DND-41 (cell line): ENCODE data around the gene SOX12.
A peak's percentile ranks its signal among the peaks of the same experiment; 100 is the strongest.

Source experiments
- ATAC-seq: fragments of 200-7000 bp; cut with Tn5 transposase; 3 replicates; pipeline ENCODE4 v1.9.1; 2021; ENCODE audit warnings: low read depth; ENCODE audit not compliant: insufficient read depth
- DNase-seq: peaks from one replicate; pipeline ENCODE4 v3.0.0-alpha.2; 2020
- H2AFZ ChIP-seq: 2 replicates; pipeline ENCODE4 v1.6.0; 2012; ENCODE audit warnings: low read depth, low read length
- H3K27ac ChIP-seq: 2 replicates; pipeline ENCODE4 v1.5.1; 2012; ENCODE audit warnings: low read length, inconsistent platforms
- H3K27me3 ChIP-seq: fragments of 200-600 bp; sonication (generic); 2 replicates; pipeline ENCODE4 v1.6.0; 2012; ENCODE audit warnings: low read length, mild to moderate bottlenecking, inconsistent platforms; ENCODE audit not compliant: insufficient read depth, poor library complexity
- H3K36me3 ChIP-seq: 2 replicates; pipeline ENCODE4 v1.5.1; 2012; ENCODE audit warnings: low read length, inconsistent platforms; ENCODE audit not compliant: insufficient read depth
- H3K4me1 ChIP-seq: 2 replicates; pipeline ENCODE4 v1.5.1; 2012; ENCODE audit warnings: mild to moderate bottlenecking, low read length; ENCODE audit not compliant: insufficient read depth
- H3K4me2 ChIP-seq: 2 replicates; pipeline ENCODE4 v1.6.0; 2012; ENCODE audit warnings: mild to moderate bottlenecking, moderate library complexity, low read length, inconsistent platforms; ENCODE audit not compliant: insufficient read depth
- H3K4me3 ChIP-seq, 2 experiments: fragments of 200-600 bp in 1 of 2; shearing (Covaris generic) in 1 of 2; 2 replicates each; pipeline ENCODE4 v1.5.1; 2012 to 2016; ENCODE audit warnings: inconsistent platforms in 2 of 2, low read length in 2 of 2, mild to moderate bottlenecking in 2 of 2, low read depth in 1 of 2, moderate library complexity in 1 of 2
- H3K79me2 ChIP-seq: 2 replicates; pipeline ENCODE4 v1.6.0; 2012; ENCODE audit warnings: low read length, inconsistent platforms; ENCODE audit not compliant: insufficient read depth
- H3K9ac ChIP-seq: 2 replicates; pipeline ENCODE4 v1.6.0; 2012; ENCODE audit warnings: low read depth, mild to moderate bottlenecking, inconsistent platforms, low read length, moderate library complexity
- H3K9me3 ChIP-seq: 2 replicates; pipeline ENCODE4 v1.5.1; 2012; ENCODE audit warnings: low read length, moderate library complexity, mild to moderate bottlenecking, inconsistent platforms; ENCODE audit not compliant: insufficient read depth, severe bottlenecking
- H4K20me1 ChIP-seq: 2 replicates; pipeline ENCODE4 v1.6.0; 2012; ENCODE audit warnings: low read length; ENCODE audit not compliant: insufficient read depth
- EZH2 ChIP-seq: IDR thresholded peaks from 3 replicates; pipeline ENCODE4 v1.6.1; 2012; ENCODE audit warnings: borderline replicate concordance, low read depth, mild to moderate bottlenecking, moderate library complexity, low read length, inconsistent platforms; ENCODE audit not compliant: severe bottlenecking
- TF ChIP-seq, protein P1 (sequence below): IDR thresholded peaks from 2 replicates; pipeline ENCODE4 v1.5.1; 2012; ENCODE audit warnings: borderline replicate concordance, low read length, moderate library complexity, mild to moderate bottlenecking; ENCODE audit not compliant: poor library complexity, severe bottlenecking; ENCODE audit errors: extremely low read depth

The SOX12 gene

DNA sequence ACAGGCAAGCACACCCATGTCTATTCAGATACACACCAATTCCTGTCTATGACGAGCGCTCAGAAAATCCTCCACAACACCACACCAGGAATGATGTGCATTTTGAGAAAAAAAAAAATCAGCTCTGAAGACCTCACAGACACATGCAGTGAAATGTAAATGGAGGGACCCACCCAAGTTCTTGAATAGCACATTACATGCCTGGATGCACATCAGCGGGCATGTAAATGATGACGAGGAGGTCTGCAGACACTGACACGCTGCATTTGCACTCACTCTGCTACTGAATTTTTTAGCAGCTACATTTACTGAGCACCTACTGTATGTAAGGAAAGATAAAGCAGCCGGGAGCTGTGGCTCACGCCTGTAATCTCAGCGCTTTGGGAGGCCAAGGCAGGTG is 36.2 kb downstream of the SOX12 start:
- Histone ChIP-seq H3K9me3 (no peaks in the 10 kb centered on the region), H3K79me2 (no peaks in the 10 kb centered on the region), H3K4me2 (no peak overlapping the region), H3K4me3 (no peak overlapping the region), H3K9ac (no peak overlapping the region), H3K4me1 (peaks cover 14% of the 10 kb centered on the region), H2AFZ (no peak overlapping the region), H3K27ac (no peak overlapping the region), H4K20me1 (no peaks in the 10 kb centered on the region; the same call in 1 of the 2 replicates), H3K27me3 (no peaks in the 10 kb centered on the region), H3K36me3 (no peaks in the 10 kb centered on the region)
- ATAC-seq (no peak), DNase-seq (no peak)
- TF ChIP-seq EZH2: no peak
- TF ChIP-seq, protein P1, sequence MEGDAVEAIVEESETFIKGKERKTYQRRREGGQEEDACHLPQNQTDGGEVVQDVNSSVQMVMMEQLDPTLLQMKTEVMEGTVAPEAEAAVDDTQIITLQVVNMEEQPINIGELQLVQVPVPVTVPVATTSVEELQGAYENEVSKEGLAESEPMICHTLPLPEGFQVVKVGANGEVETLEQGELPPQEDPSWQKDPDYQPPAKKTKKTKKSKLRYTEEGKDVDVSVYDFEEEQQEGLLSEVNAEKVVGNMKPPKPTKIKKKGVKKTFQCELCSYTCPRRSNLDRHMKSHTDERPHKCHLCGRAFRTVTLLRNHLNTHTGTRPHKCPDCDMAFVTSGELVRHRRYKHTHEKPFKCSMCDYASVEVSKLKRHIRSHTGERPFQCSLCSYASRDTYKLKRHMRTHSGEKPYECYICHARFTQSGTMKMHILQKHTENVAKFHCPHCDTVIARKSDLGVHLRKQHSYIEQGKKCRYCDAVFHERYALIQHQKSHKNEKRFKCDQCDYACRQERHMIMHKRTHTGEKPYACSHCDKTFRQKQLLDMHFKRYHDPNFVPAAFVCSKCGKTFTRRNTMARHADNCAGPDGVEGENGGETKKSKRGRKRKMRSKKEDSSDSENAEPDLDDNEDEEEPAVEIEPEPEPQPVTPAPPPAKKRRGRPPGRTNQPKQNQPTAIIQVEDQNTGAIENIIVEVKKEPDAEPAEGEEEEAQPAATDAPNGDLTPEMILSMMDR: no peak

DNA sequence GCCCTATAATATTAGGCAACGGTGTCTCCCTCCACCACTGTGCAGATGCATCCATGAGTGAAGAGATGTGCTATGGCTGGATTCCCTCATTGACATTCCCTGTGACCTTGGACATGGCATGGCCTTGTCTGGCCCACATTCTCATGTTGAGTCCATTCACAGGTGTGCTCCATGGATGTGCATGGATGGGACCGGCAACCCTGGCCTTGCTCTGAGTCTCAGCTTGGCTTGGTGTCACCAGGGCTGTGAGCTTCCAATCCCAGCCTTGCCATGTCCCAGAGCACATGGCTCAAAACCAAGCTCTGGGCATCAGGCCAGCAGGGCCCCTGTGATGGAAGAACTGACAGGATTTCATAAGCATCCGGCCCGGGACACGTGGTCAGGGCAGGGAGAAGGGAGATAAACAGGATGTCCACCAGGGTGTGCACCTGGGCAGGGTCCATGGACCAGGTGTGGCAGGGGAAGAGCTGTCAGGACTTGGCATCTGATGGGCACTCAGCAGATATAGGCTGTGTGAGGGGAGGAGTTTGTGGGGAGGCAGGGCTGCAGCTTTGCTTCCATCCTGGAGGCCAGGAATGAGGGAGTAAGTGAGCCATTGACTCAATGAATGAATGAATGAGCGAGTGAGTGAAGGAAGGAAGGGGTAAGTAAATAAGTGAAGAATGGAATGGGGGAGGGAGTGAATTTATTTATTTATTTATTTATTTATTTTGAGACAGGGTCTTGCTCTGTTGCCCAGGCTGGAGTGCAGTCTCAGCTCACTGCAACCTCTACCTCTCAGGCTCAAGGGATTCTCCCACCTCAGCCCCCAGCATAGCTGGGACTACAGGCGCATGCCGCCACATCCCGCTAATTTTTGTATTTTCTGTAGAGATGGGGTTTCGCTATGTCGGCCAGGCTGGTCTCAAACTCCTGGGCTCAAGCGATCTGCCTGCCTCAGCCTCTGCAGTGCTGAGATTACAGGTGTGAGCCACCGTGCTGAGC is 37.2 kb downstream of the SOX12 start:
- Histone ChIP-seq H3K4me1 (peaks cover 14% of the 10 kb centered on the region), H3K36me3 (no peaks in the 10 kb centered on the region), H4K20me1 (no peaks in the 10 kb centered on the region; the same call in 1 of the 2 replicates), H3K27me3 (no peaks in the 10 kb centered on the region), H3K79me2 (no peaks in the 10 kb centered on the region), H2AFZ (no peak overlapping the region), H3K4me2 (no peak overlapping the region), H3K27ac (no peak overlapping the region), H3K9ac (no peak overlapping the region), H3K4me3 (no peak overlapping the region), H3K9me3 (no peaks in the 10 kb centered on the region)
- ATAC-seq: peak; percentile 61
- DNase-seq: peak; percentile 54
- TF ChIP-seq EZH2: no peak
- TF ChIP-seq, protein P1: peak; percentile 44

DNA sequence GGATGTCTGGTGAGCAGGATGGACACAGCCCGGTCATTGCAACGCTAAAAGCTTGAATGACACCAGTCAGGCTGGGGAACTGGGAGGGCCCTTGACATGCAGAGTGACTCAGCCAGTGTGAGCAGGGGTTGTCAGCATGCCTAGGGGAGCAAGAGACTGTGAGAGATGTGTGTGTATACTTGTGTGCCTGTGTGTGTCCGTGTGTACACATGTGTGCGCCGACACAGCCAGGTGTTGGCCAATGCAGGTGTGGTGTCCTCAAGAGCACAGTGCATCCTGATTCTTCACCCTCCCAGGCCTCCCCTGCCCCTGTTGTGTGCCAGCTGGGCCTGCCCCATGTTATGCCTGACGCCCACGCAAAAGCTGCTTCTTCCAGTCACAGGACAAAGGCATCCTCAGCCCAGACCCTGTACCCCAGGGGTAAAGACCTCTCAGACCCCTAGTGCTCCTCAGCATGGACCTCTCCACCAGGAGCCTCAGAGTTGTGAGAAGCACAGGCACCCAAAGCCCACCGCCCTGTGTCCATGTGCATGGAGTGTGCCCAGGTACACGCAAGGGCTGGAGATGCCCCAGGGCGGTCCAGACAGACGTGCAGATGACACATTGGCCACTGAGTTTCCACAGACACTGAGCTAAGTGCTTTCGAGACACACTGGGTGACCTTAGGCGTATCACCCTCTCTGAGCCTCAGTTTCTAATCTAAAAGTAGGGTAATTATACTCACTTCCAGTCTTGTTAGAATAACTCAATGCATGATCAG is 38.1 kb downstream of the SOX12 start:
- H3K27ac ChIP-seq: no peak overlapping the region
- no peaks in the 10 kb centered on the region for H3K27me3 ChIP-seq
- H3K9me3 ChIP-seq: no peaks in the 10 kb centered on the region
- TF ChIP-seq, protein P1: no peak
- TF ChIP-seq EZH2: no peak
- H2AFZ ChIP-seq: no peak overlapping the region
- H3K4me2 ChIP-seq: no peak overlapping the region
- H4K20me1 ChIP-seq: no peaks in the 10 kb centered on the region; the same call in 1 of the 2 replicates
- H3K36me3 ChIP-seq: no peaks in the 10 kb centered on the region
- no peak for ATAC-seq
- H3K9ac ChIP-seq: no peak overlapping the region
- no peak for DNase-seq
- peaks cover 14% of the 10 kb centered on the region for H3K4me1 ChIP-seq
- H3K79me2 ChIP-seq: no peaks in the 10 kb centered on the region
- H3K4me3 ChIP-seq: no peak overlapping the region
